K562 (cell line): ENCODE results near the gene LRMDA. TPM values are rescaled to one million over a fixed set of nuclear protein-coding genes. Genes with fewer than 3 reads are reported as not detected.

ENCODE experiments used
- ATAC-seq: fragments of 200-7000 bp; cut with Tn5 transposase; 3 replicates; pipeline ENCODE4 v1.9.1; 2020; ENCODE audit warnings: moderate library complexity
- BruUV-seq: library from RNA; stranded (reverse); fragments of 400-500 nt; replicated peaks from 2 replicates; lab custom pipeline; 2021; lab: Mats Ljungman, UMichigan
- CTCF ChIA-PET: fragments of 300-600 bp; formaldehyde crosslinking; extraction: SDS; loops from one replicate; lab custom pipeline; 2021; ENCODE audit warnings: low intra/inter-chr PET ratio; lab: Yijun Ruan, JAX
- POLR2A ChIA-PET: fragments of 300-600, 350-650 bp; sonication (Branson Sonifier 250); formaldehyde crosslinking; extraction: SDS; loops from one replicate; lab custom pipeline; 2021; ENCODE audit warnings: antibody characterized with exemption, inconsistent platforms; lab: Yijun Ruan, JAX
- DNase-seq, 4 experiments: peaks; one replicate each; pipeline versions ENCODE4 v3.0.0 to v3.0.0-alpha.2; 2011 to 2018; ENCODE audit warnings: low spot score in 3 of 4, mixed read lengths in 3 of 4; ENCODE audit errors: extremely low read depth in 1 of 4
- FAIRE-seq: peaks from 2 replicates; lab custom pipeline; 2011; peaks lifted over from hg19 to GRCh38; lab: Jason Lieb, UNC
- H2AFZ ChIP-seq: 2 replicates; pipeline ENCODE4 v1.6.0; 2011; ENCODE audit warnings: low read depth, low read length, control low read depth, inconsistent platforms
- H3K27ac ChIP-seq: fragments of 200-600 bp; 3 replicates; pipeline ENCODE4 v1.8.0; 2011; ENCODE audit warnings: low read depth, mild to moderate bottlenecking, control low read depth, inconsistent platforms, low read length, moderate library complexity, mixed read lengths; ENCODE audit errors: extremely low read depth
- H3K27me3 ChIP-seq, 2 experiments: fragments of 300-600 bp in 1 of 2; 2 replicates in 1 of 2; 3 replicates in 1 of 2; pipeline versions ENCODE4 v1.6.0 to v1.8.0; 2011; ENCODE audit warnings: inconsistent platforms in 2 of 2, low read length in 2 of 2, mild to moderate bottlenecking in 1 of 2, mixed read lengths in 1 of 2, moderate library complexity in 1 of 2; ENCODE audit not compliant: control insufficient read depth in 2 of 2, insufficient read depth in 2 of 2
- H3K36me3 ChIP-seq: fragments of 300-600 bp; 3 replicates; pipeline ENCODE4 v1.8.0; 2011; ENCODE audit warnings: mild to moderate bottlenecking, low read length, inconsistent platforms; ENCODE audit not compliant: control insufficient read depth, insufficient read depth
- H3K4me1 ChIP-seq, 2 experiments: fragments of 200-600 bp in 1 of 2; replicated peaks in 1 of 2; 2 replicates in 1 of 2; 3 replicates in 1 of 2; pipeline versions ENCODE4 v1.5.1 to v1.8.0; 2011; ENCODE audit warnings: inconsistent platforms in 2 of 2, low read length in 2 of 2, mild to moderate bottlenecking in 1 of 2, mixed read lengths in 1 of 2, moderate library complexity in 1 of 2; ENCODE audit not compliant: control insufficient read depth in 2 of 2, insufficient read depth in 2 of 2
- H3K4me2 ChIP-seq: 2 replicates; pipeline ENCODE4 v1.6.1; 2011; ENCODE audit warnings: low read length, control low read depth, inconsistent platforms, mixed read lengths; ENCODE audit not compliant: insufficient read depth
- H3K4me3 ChIP-seq: fragments of 200-600 bp; sonication (generic), shearing (Covaris generic); 2 replicates; pipeline ENCODE4 v1.5.1; 2016; ENCODE audit warnings: control low read depth, inconsistent platforms
- H3K79me2 ChIP-seq: fragments of 200-600 bp; 3 replicates; pipeline ENCODE4 v1.8.0; 2011; ENCODE audit warnings: low read length, inconsistent platforms; ENCODE audit not compliant: control insufficient read depth, insufficient read depth
- H3K9ac ChIP-seq, 2 experiments: 2 replicates each; pipeline versions ENCODE4 v1.6.0 to v1.6.1; 2011; ENCODE audit warnings: low read depth in 2 of 2, low read length in 2 of 2, control low read depth in 1 of 2, inconsistent platforms in 1 of 2, mild to moderate bottlenecking in 1 of 2, mixed read lengths in 1 of 2; ENCODE audit not compliant: insufficient read depth in 1 of 2
- H3K9me1 ChIP-seq: one replicate; pipeline ENCODE4 v1.6.0; 2011; ENCODE audit warnings: inconsistent platforms, mild to moderate bottlenecking, low read length, moderate library complexity; ENCODE audit not compliant: control insufficient read depth, insufficient read depth
- H3K9me3 ChIP-seq: replicated peaks from 2 replicates; pipeline ENCODE4 v1.5.1; 2011; ENCODE audit warnings: low read depth, low read length, inconsistent platforms; ENCODE audit not compliant: control insufficient read depth, insufficient read depth
- H4K20me1 ChIP-seq: replicated peaks from 2 replicates; pipeline ENCODE4 v1.6.1; 2011; ENCODE audit warnings: low read length, inconsistent platforms, mixed read lengths; ENCODE audit not compliant: control insufficient read depth, insufficient read depth
- ARID2 ChIP-seq: fragments of 450-650 bp; IDR thresholded peaks from 2 replicates; pipeline ENCODE4 v1.6.1; 2017; ENCODE audit warnings: antibody characterized with exemption, mild to moderate bottlenecking
- ETS2 ChIP-seq: IDR thresholded peaks from 2 replicates; pipeline ENCODE4 v1.6.1; 2016; ENCODE audit warnings: borderline replicate concordance, missing genetic modification characterization, mild to moderate bottlenecking, moderate library complexity, missing compliant biosample characterization; ENCODE audit not compliant: poor library complexity, severe bottlenecking
- NR3C1 ChIP-seq: sonication (generic); formaldehyde crosslinking; IDR thresholded peaks from 2 replicates; pipeline ENCODE4 v1.8.1; 2022; ENCODE audit warnings: missing genetic modification reagents
- SIN3B ChIP-seq: fragments of 450-650 bp; IDR thresholded peaks from 2 replicates; pipeline ENCODE4 v1.6.1; 2017; ENCODE audit warnings: low read depth, mild to moderate bottlenecking, moderate library complexity
- SPI1 ChIP-seq: IDR thresholded peaks from 2 replicates; pipeline ENCODE4 v1.6.1; 2011; ENCODE audit warnings: low read depth, low read length, control low read depth, borderline replicate concordance
- ZBTB2 ChIP-seq: fragments of 450-650 bp; IDR thresholded peaks from 2 replicates; pipeline ENCODE4 v1.6.1; 2016; ENCODE audit warnings: antibody characterized with exemption
- ZFP1 ChIP-seq: fragments of 450-650 bp; formaldehyde crosslinking; IDR thresholded peaks from 2 replicates; pipeline ENCODE4 v1.4.0; 2020; ENCODE audit warnings: mild to moderate bottlenecking, mixed read lengths
- ZNF384 ChIP-seq: IDR thresholded peaks from 2 replicates; pipeline ENCODE4 v1.6.1; 2012; ENCODE audit warnings: low read depth, low read length, improper control_type of control experiment
- ZNF717 ChIP-seq: fragments of 250-450 bp; sonication (Bioruptor Pico); IDR thresholded peaks from 2 replicates; pipeline ENCODE4 v1.5.0; 2021
- WGBS: fragments of 100-300 bp; shearing (Covaris generic); methylation state at CpG from one replicate; pipeline ENCODE4 v1.1.6; 2016; ENCODE audit warnings: low coverage, mixed read lengths; ENCODE audit not compliant: insufficient coverage; ENCODE audit errors: missing lambda C conversion rate; 5-methylcytosine and 5-hydroxymethylcytosine counted together
- in situ Hi-C: fragments of 300-500 bp; cut with MboI; formaldehyde crosslinking; loops from 4 replicates; pipeline ENCODE4 v1.15.0; 2018; ENCODE audit warnings: inconsistent platforms, mixed read lengths
- intact Hi-C: fragments of 100-400 bp; cut with micrococcal nuclease; formaldehyde crosslinking; loops from 2 replicates; pipeline ENCODE4 v1.14.2; 2022
- polyA plus RNA-seq, 8 experiments: library from polyadenylated mRNA; depleted of rRNA in 4 of 8; stranded (reverse) in 5 of 8; unstranded in 3 of 8; fragments of >200 nt; fragmentation: Nextera tagmentation in 2 of 8; fragmentation: Illumina TruSeq in 1 of 8; extraction: Ambion mirVana in 2 of 8; extraction: Trizol in 1 of 8; gene quantifications; 2 replicates each; pipeline versions ENCODE4 v1.2.1 to v1.2.3, GENCODE V29; 2011 to 2014; ENCODE audit warnings: inconsistent platforms in 1 of 8, missing spikeins in 1 of 8
- total RNA-seq, 7 experiments: library from RNA; depleted of rRNA in 6 of 7; stranded (reverse); fragments of >200 nt in 6 of 7; fragmentation: Illumina TruSeq in 2 of 7; extraction: Trizol in 2 of 7; gene quantifications; 2 replicates each; pipeline versions ENCODE4 v1.2.1 to v1.2.3, GENCODE V29; 2011 to 2021; ENCODE audit warnings: low replicate concordance in 1 of 7

Gene LRMDA
- total and polyA plus RNA-seq, 9 of the 15 experiments (the other 6 are each of a cell fraction or from before 2014, with no cell fraction given) = 0.25 TPM; not detected in 8

- no peaks in the 10 kb centered on the region for H3K27me3 ChIP-seq
- no peaks in the 10 kb centered on the region for H4K20me1 ChIP-seq
- no peak for TF ChIP-seq ZNF717 (CRISPR knock-in tag)
- TF ChIP-seq ARID2 = no peak
- no peak for TF ChIP-seq ETS2
- TF ChIP-seq ZFP1 (CRISPR knock-in tag) = no peak
- peak; percentile 38; the same call in 1 of the 2 replicates for TF ChIP-seq ZNF384
- TF ChIP-seq NR3C1 (CRISPR knock-in tag) = no peak
- TF ChIP-seq ZBTB2 = no peak
- no peak for TF ChIP-seq SPI1
- TF ChIP-seq SIN3B = no peak
- ChIA-PET POLR2A (no interaction called here), CTCF (interaction anchor here (0.6 kb wide), 1 partner anchor 1446 kb away, joined by 3 read pairs; no protein-coding TSS in a partner anchor)
- WGBS = 27% methylated on average over 1 of the region's 1 CpG
- no peak overlapping the region for H3K27ac ChIP-seq
- H3K79me2 ChIP-seq = no peaks in the 10 kb centered on the region
- intact Hi-C loops (no loop called here), in situ Hi-C loops (no loop called here)
- FAIRE-seq = no peak
- H3K9ac ChIP-seq = no peak overlapping the region
- ATAC-seq = no peak
- no peak for DNase-seq
- no peaks in the 10 kb centered on the region for H3K9me1 ChIP-seq
- no peak overlapping the region for H3K4me2 ChIP-seq
- no peaks in the 10 kb centered on the region for H3K9me3 ChIP-seq
- no peak overlapping the region for H3K4me3 ChIP-seq
- H3K4me1 ChIP-seq = no peaks in the 10 kb centered on the region
- no peak overlapping the region for H2AFZ ChIP-seq
- no TSS peak for BruUV-seq
- no peaks in the 10 kb centered on the region for H3K36me3 ChIP-seq
These were observed 120.7 kb downstream of the LRMDA start for GRCh38 chr10:75552171-75552570.
